ENCODE results near the gene ZNRF3.

DNA sequence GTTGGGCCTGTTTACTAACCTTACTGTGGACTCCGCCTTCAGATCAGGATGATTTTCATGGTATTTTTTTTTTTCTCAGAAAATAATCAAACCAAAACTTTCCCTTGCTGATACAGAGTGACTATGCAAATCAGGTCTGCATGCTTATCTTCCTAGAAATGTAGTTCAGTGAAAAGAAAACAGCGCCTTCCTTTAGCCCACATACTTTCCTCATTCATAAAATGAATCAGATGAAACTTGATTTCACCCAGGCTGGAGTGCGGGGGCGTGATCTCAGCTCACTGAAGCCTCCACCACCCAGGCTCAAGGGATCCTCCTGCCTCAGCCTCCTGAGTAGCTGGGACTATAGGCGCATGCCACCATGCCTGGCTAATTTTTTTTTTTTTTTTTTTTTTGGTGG is 26.0 kb downstream of the ZNRF3 start:
- TF ChIP-seq, protein P1, sequence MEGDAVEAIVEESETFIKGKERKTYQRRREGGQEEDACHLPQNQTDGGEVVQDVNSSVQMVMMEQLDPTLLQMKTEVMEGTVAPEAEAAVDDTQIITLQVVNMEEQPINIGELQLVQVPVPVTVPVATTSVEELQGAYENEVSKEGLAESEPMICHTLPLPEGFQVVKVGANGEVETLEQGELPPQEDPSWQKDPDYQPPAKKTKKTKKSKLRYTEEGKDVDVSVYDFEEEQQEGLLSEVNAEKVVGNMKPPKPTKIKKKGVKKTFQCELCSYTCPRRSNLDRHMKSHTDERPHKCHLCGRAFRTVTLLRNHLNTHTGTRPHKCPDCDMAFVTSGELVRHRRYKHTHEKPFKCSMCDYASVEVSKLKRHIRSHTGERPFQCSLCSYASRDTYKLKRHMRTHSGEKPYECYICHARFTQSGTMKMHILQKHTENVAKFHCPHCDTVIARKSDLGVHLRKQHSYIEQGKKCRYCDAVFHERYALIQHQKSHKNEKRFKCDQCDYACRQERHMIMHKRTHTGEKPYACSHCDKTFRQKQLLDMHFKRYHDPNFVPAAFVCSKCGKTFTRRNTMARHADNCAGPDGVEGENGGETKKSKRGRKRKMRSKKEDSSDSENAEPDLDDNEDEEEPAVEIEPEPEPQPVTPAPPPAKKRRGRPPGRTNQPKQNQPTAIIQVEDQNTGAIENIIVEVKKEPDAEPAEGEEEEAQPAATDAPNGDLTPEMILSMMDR (IDR thresholded peaks at IDR 0.05): no peak
- TF ChIP-seq EZH2 (IDR thresholded peaks at IDR 0.05) (no peak), EZH2phosphoT487 (IDR thresholded peaks at IDR 0.05) (no peak)
